Hippocampal formation (tissue), 2 donors: ENCODE results near the gene SPRTN.
"Not testable (repeated sequence)": the region's sequence is repeated elsewhere in the genome, so short reads cannot be mapped to it uniquely, and the experiment has no call there.

Source experiments
- DNase-seq, 2 donors: peaks; one replicate each; lab custom pipeline; 2025; lab: John Stamatoyannopoulos, UW

Gene SPRTN

GRCh38 chr1:231335663-231336602, 2.2 kb upstream of the SPRTN start:
- DNase-seq, result no peak

- DNase-seq, result no peak
Observed at GRCh38 chr1:231337043-231337471, 1.0 kb upstream of the SPRTN start.

GRCh38 chr1:231337472-231338269, 422 bp upstream of the SPRTN start, which contains the start of gene EXOC8:
EXOC8 (minus strand) TSS chr1:231337852; CDS start chr1:231337745, 107 bp downstream.
- peak; percentile 92 to 95 for DNase-seq

- no peak for DNase-seq
Observed at GRCh38 chr1:231340328-231341013, 2.4 kb downstream of the SPRTN start.

GRCh38 chr1:231347961-231348360, 9.9 kb downstream of the SPRTN start:
- no peak for DNase-seq

- no peak for DNase-seq
Observed at GRCh38 chr1:231348442-231348841, 10.3 kb downstream of the SPRTN start.

GRCh38 chr1:231348856-231349255, 10.8 kb downstream of the SPRTN start:
- not testable (repeated sequence) for DNase-seq

- DNase-seq, result no peak
Observed at GRCh38 chr1:231351816-231352215, 13.7 kb downstream of the SPRTN start.

GRCh38 chr1:231353086-231353485, 15.0 kb downstream of the SPRTN start:
- no peak for DNase-seq

GRCh38 chr1:231354330-231355020, 16.4 kb downstream of the SPRTN start:
- no peak for DNase-seq

GRCh38 chr1:231355171-231355570, 17.1 kb downstream of the SPRTN start:
- no peak for DNase-seq

GRCh38 chr1:231357187-231357772, 19.2 kb downstream of the SPRTN start:
- no peak for DNase-seq

GRCh38 chr1:231357831-231358354, 19.8 kb downstream of the SPRTN start:
- DNase-seq, result peak in 1 of 2 donors; percentile 80

GRCh38 chr1:231359113-231359512, 21.0 kb downstream of the SPRTN start:
- DNase-seq, result no peak

GRCh38 chr1:231362325-231362724, 24.2 kb downstream of the SPRTN start:
- no peak for DNase-seq

- DNase-seq, result no peak
Observed at GRCh38 chr1:231363624-231364023, 25.5 kb downstream of the SPRTN start.

- DNase-seq, result no peak
Observed at GRCh38 chr1:231364192-231364591, 26.1 kb downstream of the SPRTN start.

- peak in 1 of 2 donors; percentile 41 for DNase-seq
Observed at GRCh38 chr1:231369282-231369681, 31.2 kb downstream of the SPRTN start.

GRCh38 chr1:231372501-231372900, 34.4 kb downstream of the SPRTN start:
- no peak for DNase-seq

GRCh38 chr1:231374394-231374793, 36.3 kb downstream of the SPRTN start:
- DNase-seq, result no peak

GRCh38 chr1:231376101-231376500, 38.0 kb downstream of the SPRTN start:
- DNase-seq, result no peak
